ENCODE results near the gene ZNF683. TPM values are rescaled to one million over a fixed set of nuclear protein-coding genes. Genes with fewer than 3 reads are reported as not detected.

Gene ZNF683
- total and polyA plus RNA-seq, 9 donors, result 0.15 to 0.50 (median 0.34) TPM; not detected in 5

- H3K4me1 ChIP-seq (ENCODE audit: insufficient read depth), result peaks cover 2% of the 10 kb centered on the region
These were observed 13.9 kb downstream of the ZNF683 start for GRCh38 chr1:26358411-26359384.

GRCh38 chr1:26357121-26357602 lies 15.4 kb downstream of the ZNF683 start:
- intact Hi-C loops (cut with DNase I), result no loop called here
- Histone ChIP-seq H3K4me1 (ENCODE audit: insufficient read depth) (peaks cover 2% of the 10 kb centered on the region), H3K4me3 (no peak overlapping the region), H3K9me3 (no peaks in the 10 kb centered on the region), H3K36me3 (no peaks in the 10 kb centered on the region), H3K27me3 (no peaks in the 10 kb centered on the region), H3K27ac (no peak overlapping the region)
- TF ChIP-seq, protein P1, sequence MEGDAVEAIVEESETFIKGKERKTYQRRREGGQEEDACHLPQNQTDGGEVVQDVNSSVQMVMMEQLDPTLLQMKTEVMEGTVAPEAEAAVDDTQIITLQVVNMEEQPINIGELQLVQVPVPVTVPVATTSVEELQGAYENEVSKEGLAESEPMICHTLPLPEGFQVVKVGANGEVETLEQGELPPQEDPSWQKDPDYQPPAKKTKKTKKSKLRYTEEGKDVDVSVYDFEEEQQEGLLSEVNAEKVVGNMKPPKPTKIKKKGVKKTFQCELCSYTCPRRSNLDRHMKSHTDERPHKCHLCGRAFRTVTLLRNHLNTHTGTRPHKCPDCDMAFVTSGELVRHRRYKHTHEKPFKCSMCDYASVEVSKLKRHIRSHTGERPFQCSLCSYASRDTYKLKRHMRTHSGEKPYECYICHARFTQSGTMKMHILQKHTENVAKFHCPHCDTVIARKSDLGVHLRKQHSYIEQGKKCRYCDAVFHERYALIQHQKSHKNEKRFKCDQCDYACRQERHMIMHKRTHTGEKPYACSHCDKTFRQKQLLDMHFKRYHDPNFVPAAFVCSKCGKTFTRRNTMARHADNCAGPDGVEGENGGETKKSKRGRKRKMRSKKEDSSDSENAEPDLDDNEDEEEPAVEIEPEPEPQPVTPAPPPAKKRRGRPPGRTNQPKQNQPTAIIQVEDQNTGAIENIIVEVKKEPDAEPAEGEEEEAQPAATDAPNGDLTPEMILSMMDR (IDR thresholded peaks at IDR 0.05), result no peak
- no peak for TF ChIP-seq EP300 (IDR thresholded peaks at IDR 0.05)
- TF ChIP-seq POLR2A (IDR thresholded peaks at IDR 0.05), result no peak
- DNase-seq, result no peak
- 53 to 65% (median 59%) methylated on average over 10 of the region's 10 CpGs for WGBS, 3 donors

More at GRCh38 chr1:26358411-26359384, 13.9 kb downstream of the ZNF683 start:
- intact Hi-C loops (cut with DNase I), result no loop called here
- Histone ChIP-seq H3K36me3 (no peaks in the 10 kb centered on the region), H3K9me3 (no peaks in the 10 kb centered on the region), H3K27me3 (no peaks in the 10 kb centered on the region), H3K4me3 (no peak overlapping the region), H3K27ac (no peak overlapping the region)
- 42 to 48% (median 44%) methylated on average over 15 of the region's 15 CpGs for WGBS, 3 donors
- DNase-seq, result no peak
- TF ChIP-seq, protein P1 (IDR thresholded peaks at IDR 0.05), result no peak
- TF ChIP-seq EP300 (IDR thresholded peaks at IDR 0.05) (no peak), POLR2A (IDR thresholded peaks at IDR 0.05) (no peak)

GRCh38 chr1:26356106-26356505 lies 16.4 kb downstream of the ZNF683 start:
- Histone ChIP-seq H3K27me3 (no peaks in the 10 kb centered on the region), H3K27ac (no peak overlapping the region), H3K4me1 (ENCODE audit: insufficient read depth) (peaks cover 2% of the 10 kb centered on the region), H3K36me3 (no peaks in the 10 kb centered on the region), H3K4me3 (no peak overlapping the region), H3K9me3 (no peaks in the 10 kb centered on the region)
- WGBS, 3 donors, result 80 to 92% (median 86%) methylated on average over 5 of the region's 5 CpGs
- intact Hi-C loops (cut with DNase I), result no loop called here
- no peak for DNase-seq
- TF ChIP-seq EP300 (IDR thresholded peaks at IDR 0.05) (no peak), POLR2A (IDR thresholded peaks at IDR 0.05) (no peak)
- TF ChIP-seq, protein P1 (IDR thresholded peaks at IDR 0.05), result no peak

DNA sequence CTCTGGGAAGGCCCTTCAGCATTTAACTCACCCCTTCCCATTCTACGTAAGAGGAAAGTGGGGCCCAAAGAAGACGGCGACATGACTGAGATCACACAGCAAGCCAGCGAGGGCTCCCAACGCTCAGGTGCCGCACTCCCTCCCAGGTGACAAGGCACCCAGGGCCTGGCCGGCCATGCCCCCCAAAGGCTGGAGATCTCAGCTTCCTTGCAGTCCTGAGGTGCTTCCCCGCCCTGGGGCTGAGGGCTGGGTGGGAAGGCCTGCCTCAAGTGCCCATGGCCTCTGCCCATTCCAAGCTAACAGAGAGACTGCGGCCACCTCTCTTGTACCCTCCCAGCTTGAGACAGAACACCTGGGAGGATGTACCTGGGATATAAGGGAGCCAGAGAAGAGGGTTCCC lies 17.6 kb downstream of the ZNF683 start:
- Histone ChIP-seq H3K27me3 (no peaks in the 10 kb centered on the region), H3K4me1 (ENCODE audit: insufficient read depth) (no peaks in the 10 kb centered on the region), H3K27ac (no peak overlapping the region), H3K9me3 (no peaks in the 10 kb centered on the region), H3K4me3 (no peak overlapping the region), H3K36me3 (no peaks in the 10 kb centered on the region)
- no peak for TF ChIP-seq EP300 (IDR thresholded peaks at IDR 0.05)
- TF ChIP-seq POLR2A (IDR thresholded peaks at IDR 0.05), result no peak
- TF ChIP-seq, protein P1 (IDR thresholded peaks at IDR 0.05), result no peak
- intact Hi-C loops (cut with DNase I), result no loop called here
- WGBS, 3 donors, result 84 to 91% (median 86%) methylated on average over 9 of the region's 9 CpGs
- no peak for DNase-seq
